ENCODE results near the gene MYOT. TPM values are rescaled to one million over a fixed set of nuclear protein-coding genes. Genes with fewer than 3 reads are reported as not detected.

MYOT gene
- polyA plus RNA-seq, 3 donors, result not detected

GRCh38 chr5:137836997-137837396 is 30.7 kb upstream of the MYOT start:
- no peak for DNase-seq
- H3K27ac ChIP-seq (ENCODE audit: low read depth in 1 of 2, low read length in 2 of 2), result no peak overlapping the region
- H3K9ac ChIP-seq (ENCODE audit: insufficient read depth, low read length, poor library complexity, severe bottlenecking), result no peak overlapping the region
- no peak overlapping the region for H3K4me3 Mint-ChIP-seq
- H4K20me1 ChIP-seq (ENCODE audit: insufficient read depth, low read length), result no peaks in the 10 kb centered on the region
- H3K27ac Mint-ChIP-seq, result no peak overlapping the region
- H3K9me3 Mint-ChIP-seq, result no peaks in the 10 kb centered on the region
- intact Hi-C loops (cut with micrococcal nuclease), result no loop called here
- no peak overlapping the region for H2AFZ ChIP-seq (ENCODE audit: insufficient read depth, low read depth, low read length, poor library complexity, severe bottlenecking)
- H3K79me2 ChIP-seq (ENCODE audit: insufficient read depth, low read length), result no peaks in the 10 kb centered on the region
- H3K4me1 Mint-ChIP-seq, result peaks cover 3% of the 10 kb centered on the region
- no peak overlapping the region for H3K4me3 ChIP-seq (replicated peaks in 1 of 3; ENCODE audit: low read depth in 2 of 3, low read length in 3 of 3)
- TF ChIP-seq, protein P1, sequence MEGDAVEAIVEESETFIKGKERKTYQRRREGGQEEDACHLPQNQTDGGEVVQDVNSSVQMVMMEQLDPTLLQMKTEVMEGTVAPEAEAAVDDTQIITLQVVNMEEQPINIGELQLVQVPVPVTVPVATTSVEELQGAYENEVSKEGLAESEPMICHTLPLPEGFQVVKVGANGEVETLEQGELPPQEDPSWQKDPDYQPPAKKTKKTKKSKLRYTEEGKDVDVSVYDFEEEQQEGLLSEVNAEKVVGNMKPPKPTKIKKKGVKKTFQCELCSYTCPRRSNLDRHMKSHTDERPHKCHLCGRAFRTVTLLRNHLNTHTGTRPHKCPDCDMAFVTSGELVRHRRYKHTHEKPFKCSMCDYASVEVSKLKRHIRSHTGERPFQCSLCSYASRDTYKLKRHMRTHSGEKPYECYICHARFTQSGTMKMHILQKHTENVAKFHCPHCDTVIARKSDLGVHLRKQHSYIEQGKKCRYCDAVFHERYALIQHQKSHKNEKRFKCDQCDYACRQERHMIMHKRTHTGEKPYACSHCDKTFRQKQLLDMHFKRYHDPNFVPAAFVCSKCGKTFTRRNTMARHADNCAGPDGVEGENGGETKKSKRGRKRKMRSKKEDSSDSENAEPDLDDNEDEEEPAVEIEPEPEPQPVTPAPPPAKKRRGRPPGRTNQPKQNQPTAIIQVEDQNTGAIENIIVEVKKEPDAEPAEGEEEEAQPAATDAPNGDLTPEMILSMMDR (IDR thresholded peaks at IDR 0.05), result no peak
- no peaks in the 10 kb centered on the region for H3K27me3 Mint-ChIP-seq (ENCODE audit: low read depth in 3 of 3)
- H3K36me3 Mint-ChIP-seq, result no peaks in the 10 kb centered on the region
- no peaks in the 10 kb centered on the region for H3K36me3 ChIP-seq (replicated peaks in 1 of 2; ENCODE audit: control insufficient read depth in 1 of 2, insufficient read depth in 2 of 2, low read length in 2 of 2)
- H3K4me1 ChIP-seq (ENCODE audit: control insufficient read depth in 1 of 2, insufficient read depth in 2 of 2, low read length in 2 of 2), result no peaks in the 10 kb centered on the region
- H3K9me3 ChIP-seq (replicated peaks in 1 of 2; ENCODE audit: control insufficient read depth in 1 of 2, insufficient read depth in 1 of 2, low read length in 2 of 2), result no peaks in the 10 kb centered on the region
- no peaks in the 10 kb centered on the region for H3K27me3 ChIP-seq (ENCODE audit: control insufficient read depth in 2 of 2, insufficient read depth in 2 of 2, low read length in 2 of 2)
- H3K4me2 ChIP-seq (replicated peaks; ENCODE audit: extremely low read depth, low read length, poor library complexity, severe bottlenecking), result no peak overlapping the region

DNA sequence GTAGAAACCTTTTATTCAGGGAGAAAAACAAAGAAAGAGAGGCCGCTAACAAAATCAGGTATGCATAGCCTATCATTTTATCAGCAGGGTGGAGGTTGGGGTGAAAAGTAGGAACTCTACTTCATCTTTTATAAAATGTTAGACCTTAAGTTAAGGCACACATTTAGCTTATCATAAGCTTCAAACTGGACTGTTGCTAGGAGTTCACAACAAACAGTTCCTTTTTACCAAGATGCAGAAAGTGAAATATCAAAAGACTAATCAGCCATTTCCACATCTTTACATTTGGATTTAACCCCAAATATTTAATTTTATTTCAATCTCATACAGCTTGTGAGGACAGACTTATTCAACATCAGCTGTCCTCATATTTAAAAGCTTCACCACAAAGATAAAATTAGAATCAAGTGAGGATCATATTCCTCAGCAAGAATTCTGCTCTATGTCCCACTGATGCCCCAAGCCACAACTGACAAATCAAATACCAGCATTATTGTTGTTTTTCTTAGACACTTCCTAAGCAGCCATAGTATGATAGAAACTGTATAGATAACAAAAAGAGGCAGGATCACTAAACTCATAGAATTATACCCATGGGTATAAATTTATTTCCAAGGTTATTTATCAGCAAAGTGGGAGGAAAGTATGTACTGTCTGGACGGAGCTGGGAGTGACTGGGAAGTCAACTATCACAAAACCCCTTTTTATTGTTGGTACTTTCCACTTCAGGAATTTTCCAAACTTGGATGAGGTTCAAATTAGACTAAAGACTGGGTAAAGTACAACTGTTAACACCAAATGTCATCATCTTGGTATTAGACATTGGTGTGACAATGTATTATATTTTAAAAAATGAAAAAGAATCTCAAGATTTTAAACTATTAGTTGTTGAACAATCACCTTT is 29.9 kb upstream of the MYOT start:
- H2AFZ ChIP-seq (ENCODE audit: insufficient read depth, low read depth, low read length, poor library complexity, severe bottlenecking), result no peak overlapping the region
- intact Hi-C loops (cut with micrococcal nuclease), result no loop called here
- no peak overlapping the region for H3K9ac ChIP-seq (ENCODE audit: insufficient read depth, low read length, poor library complexity, severe bottlenecking)
- no peak overlapping the region for H3K4me3 ChIP-seq (replicated peaks in 1 of 3; ENCODE audit: low read depth in 2 of 3, low read length in 3 of 3)
- H4K20me1 ChIP-seq (ENCODE audit: insufficient read depth, low read length), result no peaks in the 10 kb centered on the region
- no peaks in the 10 kb centered on the region for H3K79me2 ChIP-seq (ENCODE audit: insufficient read depth, low read length)
- H3K9me3 ChIP-seq (replicated peaks in 1 of 2; ENCODE audit: control insufficient read depth in 1 of 2, insufficient read depth in 1 of 2, low read length in 2 of 2), result no peaks in the 10 kb centered on the region
- H3K4me2 ChIP-seq (replicated peaks; ENCODE audit: extremely low read depth, low read length, poor library complexity, severe bottlenecking), result no peak overlapping the region
- Mint-ChIP-seq H3K9me3 (no peaks in the 10 kb centered on the region), H3K4me3 (no peak overlapping the region), H3K4me1 (peaks cover 11% of the 10 kb centered on the region), H3K36me3 (no peaks in the 10 kb centered on the region), H3K27me3 (ENCODE audit: low read depth in 3 of 3) (no peaks in the 10 kb centered on the region), H3K27ac (no peak overlapping the region)
- DNase-seq, result no peak
- H3K36me3 ChIP-seq (replicated peaks in 1 of 2; ENCODE audit: control insufficient read depth in 1 of 2, insufficient read depth in 2 of 2, low read length in 2 of 2), result no peaks in the 10 kb centered on the region
- no CpG with 5 or more reads among the region's 2 CpGs for WGBS (ENCODE audit: insufficient coverage)
- TF ChIP-seq, protein P1 (IDR thresholded peaks at IDR 0.05), result no peak
- no peak overlapping the region for H3K27ac ChIP-seq (ENCODE audit: low read depth in 1 of 2, low read length in 2 of 2)
- H3K27me3 ChIP-seq (ENCODE audit: control insufficient read depth in 2 of 2, insufficient read depth in 2 of 2, low read length in 2 of 2), result no peaks in the 10 kb centered on the region
- H3K4me1 ChIP-seq (ENCODE audit: control insufficient read depth in 1 of 2, insufficient read depth in 2 of 2, low read length in 2 of 2), result no peaks in the 10 kb centered on the region

Measured in CD14-positive monocyte (primary cell).